Kidney capillary endothelial cell (primary cell): Measurements from ENCODE around the gene CYP1B1.
"Not testable (repeated sequence)": the region's sequence is repeated elsewhere in the genome, so short reads cannot be mapped to it uniquely, and the experiment has no call there.

ENCODE experiments used
- DNase-seq: peaks from one replicate; pipeline ENCODE4 v3.0.0-alpha.2; 2018; ENCODE audit warnings: low spot score

CYP1B1 gene

GRCh38 chr2:38098421-38099098 is 22.6 kb upstream of the CYP1B1 start:
- DNase-seq, result no peak

- no peak for DNase-seq
Measured at GRCh38 chr2:38097988-38098385, 22.0 kb upstream of the CYP1B1 start.

DNA sequence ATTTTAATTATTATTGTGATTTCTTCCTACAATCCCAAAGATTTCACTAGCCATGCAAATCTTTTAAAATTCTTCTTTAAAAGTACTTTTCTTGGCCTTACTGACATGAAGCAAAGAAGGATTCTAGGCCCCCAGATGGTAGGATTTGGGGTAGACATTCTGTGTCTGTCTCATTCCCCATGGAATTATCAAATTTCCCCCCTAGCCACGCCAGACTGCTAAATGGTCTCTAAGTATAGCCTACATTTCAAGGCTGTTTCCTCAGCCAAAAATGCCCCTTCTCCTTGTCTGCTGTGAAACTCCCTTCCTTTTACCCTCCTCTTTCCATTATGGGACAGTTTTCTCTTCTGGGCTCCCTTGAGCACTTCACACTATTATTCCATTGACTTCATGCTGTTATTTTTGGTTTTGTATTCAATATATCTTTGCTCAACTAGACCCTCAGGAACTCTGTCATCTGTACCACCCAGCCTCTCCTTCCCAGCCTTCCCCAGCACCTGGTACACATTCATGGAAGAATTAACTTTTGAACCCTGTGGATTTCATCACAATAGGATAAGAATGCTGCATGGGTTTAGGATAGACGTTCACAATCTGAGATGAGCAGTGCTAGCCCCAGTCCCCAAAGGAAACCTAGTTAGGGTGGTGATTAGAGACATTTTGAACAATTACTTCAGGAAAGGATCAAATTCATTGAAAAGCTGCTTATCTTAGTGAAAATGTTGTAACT is 21.5 kb upstream of the CYP1B1 start:
- no peak for DNase-seq

- no peak for DNase-seq
Measured at GRCh38 chr2:38095996-38096861, 20.3 kb upstream of the CYP1B1 start.

DNA sequence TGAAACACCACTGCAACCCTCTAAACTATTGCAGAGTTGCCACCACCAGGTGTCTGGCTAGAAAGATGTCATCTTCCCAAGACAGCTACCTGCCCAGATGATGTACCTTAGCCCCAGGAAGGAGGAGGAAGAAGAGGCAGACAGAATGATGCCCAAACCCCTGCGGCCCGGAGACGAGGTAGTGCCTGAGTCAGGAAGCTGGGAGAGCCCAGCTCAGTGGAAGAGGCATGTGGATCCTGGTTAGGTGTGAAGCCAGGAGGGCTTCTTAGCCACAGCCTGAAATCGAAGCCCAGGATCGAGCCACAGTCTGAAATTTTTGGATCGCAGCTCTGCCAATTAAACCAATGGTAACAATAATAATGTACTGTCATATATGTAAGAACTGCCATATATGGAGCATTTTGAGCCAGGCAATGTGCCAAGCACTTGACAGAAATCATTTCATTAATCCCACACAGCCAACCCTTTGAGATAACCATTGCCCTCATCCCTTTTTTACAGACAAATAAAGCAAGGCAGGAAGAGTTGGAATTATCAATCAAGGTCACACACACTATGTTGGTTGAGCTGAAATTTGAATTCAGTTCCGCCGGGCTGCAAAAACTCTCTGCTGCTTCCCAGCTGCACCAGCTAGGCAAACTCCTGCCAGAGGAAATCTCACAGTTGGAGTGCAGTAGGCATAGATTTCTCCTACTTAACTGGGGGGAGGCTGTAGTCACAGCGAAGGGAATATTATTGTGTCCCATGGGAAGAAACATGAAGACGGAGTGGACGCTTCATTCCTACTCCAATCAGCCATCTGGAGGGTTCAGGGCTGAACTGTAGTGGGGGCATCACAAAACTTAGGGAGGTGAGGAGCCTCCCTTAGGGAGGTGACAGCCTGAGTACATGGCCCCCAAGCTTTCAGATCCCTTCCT is 19.4 kb upstream of the CYP1B1 start:
- no peak for DNase-seq

DNA sequence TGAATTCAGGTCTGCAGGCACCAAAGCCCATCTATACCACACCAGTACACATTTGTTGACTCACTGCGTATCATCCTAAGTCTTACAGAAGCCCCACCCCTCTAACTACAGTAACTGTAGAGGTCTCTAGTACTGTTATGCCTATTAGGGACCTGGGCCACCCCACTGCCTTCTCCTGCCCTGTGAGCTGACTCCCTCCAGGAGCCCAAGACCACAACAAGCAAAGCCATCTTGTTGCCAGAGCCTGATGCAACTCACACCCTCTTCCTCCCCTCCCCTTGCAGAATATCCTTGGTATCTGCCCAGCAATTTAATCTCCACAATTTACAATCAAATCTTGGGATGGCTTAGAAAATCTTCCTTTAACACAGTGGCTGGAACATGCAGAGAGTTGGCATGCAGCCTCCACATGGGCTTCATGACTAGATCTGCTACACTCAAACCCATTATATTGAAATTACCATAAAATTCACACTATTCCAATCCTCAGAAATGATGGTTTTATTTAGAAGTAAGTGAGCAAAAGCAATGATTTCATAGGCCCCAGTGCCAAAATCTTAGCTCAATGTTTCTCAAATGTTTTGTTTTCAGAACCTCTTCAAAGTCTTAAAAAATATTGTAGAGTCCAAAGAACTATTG is 17.7 kb upstream of the CYP1B1 start:
- no peak for DNase-seq

DNA sequence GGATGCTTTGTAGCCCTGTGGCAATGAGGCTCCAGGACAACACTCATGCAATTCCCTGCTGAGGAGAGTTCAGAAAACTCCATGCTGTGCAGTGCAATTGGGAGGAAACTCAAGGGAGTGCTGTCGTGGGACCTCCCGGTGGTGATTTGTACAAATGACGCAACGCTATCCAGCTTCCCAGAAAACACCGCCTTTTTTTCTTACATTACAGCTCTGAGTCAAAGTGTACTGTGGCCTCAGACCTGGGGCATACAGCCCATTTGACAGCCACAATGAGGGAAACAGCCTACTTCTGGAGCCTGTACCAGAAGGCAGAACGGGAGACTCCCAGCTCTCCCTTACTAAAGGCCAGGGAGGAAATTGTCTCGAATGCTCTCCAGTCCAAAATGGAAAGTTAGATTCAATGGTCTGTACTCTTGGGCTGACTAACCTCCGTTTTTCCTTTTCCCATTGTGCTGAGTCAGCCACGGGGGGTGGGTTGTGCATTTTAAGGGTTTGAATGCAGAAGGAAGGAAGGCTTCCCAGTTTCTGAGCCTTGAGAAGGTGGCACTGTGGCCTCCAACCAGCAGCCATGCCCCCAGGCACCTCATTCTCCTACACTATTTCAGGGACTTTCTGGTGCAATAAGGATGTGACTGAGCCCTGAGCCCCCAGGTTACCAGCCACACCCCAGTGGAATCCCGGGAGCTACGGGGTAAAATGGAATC is 16.4 kb upstream of the CYP1B1 start:
- no peak for DNase-seq

GRCh38 chr2:38091760-38092159 is 15.8 kb upstream of the CYP1B1 start:
- DNase-seq, result no peak

DNA sequence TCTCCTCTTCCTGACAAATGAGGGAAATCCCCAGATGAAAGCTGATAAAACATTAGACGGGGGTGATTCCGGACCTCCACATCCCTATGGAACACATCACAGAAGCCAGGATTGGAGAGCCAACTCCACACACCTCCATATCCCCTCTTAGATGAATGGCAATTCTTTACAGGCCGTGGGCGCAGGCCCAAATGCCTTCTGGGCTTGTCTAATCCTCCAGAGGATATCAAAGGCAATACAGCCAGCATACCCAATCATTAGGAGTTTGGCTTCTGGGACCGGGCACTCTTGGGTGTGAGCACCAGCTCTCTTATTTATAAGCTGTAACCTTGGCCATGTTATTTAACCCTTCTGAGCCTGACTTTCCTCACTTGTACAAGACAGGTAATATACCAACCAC is 15.0 kb upstream of the CYP1B1 start:
- no peak for DNase-seq

- not testable (repeated sequence) for DNase-seq
Measured at GRCh38 chr2:38090212-38090611, 14.3 kb upstream of the CYP1B1 start.

DNA sequence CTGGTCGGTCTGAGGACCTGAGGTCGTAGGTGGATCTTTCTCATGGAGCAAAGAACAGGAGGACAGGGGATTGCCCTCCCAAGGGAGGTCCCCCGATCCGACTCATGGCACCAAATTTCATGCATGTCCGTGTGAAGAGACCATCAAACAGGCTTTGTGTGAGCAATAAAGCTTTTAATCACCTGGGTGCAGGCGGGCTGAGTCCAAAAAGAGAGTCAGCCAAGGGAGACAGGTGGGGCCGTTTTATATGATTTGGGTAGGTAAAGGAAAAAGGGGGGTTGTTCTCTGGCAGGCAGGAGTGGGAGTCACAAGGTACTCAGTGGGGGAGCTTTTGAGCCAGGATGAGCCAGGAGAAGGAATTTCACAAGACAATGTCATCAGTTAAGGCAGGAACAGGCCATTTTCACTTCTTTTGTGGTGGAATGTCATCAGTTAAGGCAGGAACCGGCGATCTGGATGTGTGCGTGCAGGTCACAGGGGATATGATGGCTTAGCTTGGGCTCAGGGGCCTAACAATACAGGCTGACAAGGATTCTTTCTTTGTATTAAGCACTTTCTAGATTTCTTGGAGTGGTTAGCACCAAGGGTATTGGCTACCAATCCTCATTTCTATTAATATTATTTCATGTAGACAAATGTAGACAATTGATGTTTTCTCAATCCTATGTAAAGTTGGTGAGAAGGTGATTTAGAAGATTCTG is 10.2 kb upstream of the CYP1B1 start:
- DNase-seq, result not testable (repeated sequence)

- DNase-seq, result not testable (repeated sequence)
Measured at GRCh38 chr2:38084556-38084955, 8.6 kb upstream of the CYP1B1 start.

- DNase-seq, result not testable (repeated sequence)
Measured at GRCh38 chr2:38082727-38083126, 6.8 kb upstream of the CYP1B1 start.

DNA sequence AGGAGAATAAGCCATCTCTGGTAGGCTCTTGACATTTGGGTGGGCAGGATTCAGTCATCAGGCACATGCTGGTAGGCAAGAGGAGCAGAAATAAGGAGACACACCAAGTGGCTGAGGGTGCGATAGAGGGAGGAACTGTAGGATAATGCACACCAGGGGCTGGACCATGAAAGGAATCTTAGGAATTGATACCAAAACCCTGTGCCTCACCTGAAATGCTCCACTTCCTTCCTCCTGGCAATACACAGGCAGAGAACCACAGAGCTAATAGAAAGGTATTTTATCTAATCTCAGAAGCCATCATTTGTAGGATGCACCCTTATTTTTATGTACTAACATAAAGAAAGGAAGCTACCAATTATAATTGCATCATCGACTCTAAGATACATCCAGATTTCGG is 4.4 kb upstream of the CYP1B1 start:
- no peak for DNase-seq

DNA sequence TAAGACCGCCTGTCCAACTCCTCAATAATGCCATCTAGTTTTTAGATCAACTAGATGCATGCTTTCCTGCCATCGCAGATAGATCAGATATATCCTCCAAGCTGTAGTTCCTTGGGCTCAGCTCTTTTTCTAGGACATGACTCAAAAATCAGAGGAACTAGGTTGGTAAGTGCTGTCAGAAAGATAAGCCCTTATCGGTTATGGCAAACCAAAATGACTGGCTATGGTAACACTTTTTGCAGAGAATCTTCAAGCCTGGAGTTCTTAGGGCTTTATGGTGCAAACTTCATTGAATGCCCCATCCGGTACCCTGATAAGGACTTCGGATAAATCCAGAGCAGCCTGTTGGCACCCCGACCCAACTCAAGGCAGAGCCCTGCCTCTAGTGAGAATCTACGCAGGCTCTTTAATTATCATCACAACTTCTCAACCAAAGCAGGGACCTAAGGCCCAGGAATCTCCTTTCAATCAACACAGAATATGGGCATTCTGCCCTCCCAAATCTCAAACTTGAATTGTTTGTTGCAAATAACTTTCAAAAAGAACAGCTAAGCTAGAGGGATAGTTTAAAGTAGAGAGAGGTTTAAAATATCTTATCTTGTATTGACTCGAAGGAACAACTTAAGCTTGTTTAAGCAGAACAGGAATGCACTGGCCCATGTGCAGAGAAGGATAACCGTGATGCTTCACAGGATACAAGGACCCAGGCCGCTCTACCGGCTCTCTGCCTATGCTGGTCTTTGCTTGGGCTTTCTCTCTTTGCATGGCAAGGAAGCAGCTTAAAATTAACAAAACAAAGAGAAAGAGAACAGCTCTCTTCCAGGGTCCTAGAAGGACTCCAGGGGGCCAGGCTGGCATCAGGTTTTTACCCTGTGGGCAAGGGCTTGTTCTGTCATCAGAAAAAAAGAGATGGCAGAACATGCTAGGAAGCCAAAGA is 3.4 kb upstream of the CYP1B1 start:
- no peak for DNase-seq

DNA sequence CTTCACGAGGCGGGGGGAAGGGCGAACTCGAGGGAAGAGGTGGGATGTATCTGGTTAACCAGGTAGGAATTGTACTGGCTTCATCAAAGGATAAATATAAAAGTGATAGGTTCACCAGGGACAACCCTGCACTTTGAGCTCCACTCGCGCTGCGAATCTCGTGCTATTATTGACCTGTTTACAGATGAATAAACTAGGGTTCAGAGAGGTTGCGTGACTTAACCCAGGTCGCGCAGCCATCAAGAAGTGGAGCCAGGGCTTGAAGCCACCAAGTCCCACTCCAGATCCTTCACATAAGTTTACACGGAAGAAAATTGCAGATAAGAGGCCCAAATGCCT is 1.4 kb upstream of the CYP1B1 start:
- no peak for DNase-seq

DNA sequence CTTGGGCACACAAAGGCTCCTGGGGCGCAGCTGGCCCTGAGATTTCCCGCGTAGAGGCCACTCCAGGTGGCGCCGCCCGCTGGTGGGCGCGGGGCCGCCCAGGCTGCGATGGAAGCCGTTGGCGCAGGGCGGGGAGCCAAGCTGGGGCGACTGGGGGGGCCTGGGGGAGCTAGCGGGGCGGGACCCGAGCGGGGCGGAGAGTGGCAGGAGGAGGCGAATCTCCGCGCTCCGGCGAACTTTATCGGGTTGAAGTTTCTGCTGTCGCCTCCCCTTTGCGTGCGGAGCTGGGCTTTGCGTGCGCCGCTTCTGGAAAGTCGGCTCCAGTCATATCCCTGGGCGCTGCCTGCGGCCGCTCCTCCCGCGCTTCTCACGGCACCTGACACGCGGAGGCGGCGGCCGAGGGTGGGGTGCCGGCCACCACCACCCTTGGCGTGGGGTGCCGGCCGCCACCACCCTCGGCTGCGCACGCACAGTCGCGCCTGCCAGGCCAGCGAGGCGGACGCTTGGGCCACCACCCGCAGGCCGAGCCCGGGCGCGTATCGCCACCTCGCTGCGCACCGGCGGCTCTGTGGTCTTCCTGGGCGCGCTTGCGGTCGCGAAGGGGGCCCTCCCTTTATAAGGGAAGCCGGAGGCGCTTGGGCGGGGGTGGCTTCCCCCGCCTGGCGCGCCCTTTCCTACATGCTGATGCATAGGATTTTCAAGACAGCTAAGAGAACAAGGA is 919 bp upstream of the CYP1B1 start:
- no peak for DNase-seq

- DNase-seq, result no peak
Measured at GRCh38 chr2:38076152-38076709, 280 bp upstream of the CYP1B1 start.
